K562 (cell line): ENCODE data around the gene DNAJC11. TPM values are rescaled to one million over a fixed set of nuclear protein-coding genes. Genes with fewer than 3 reads are reported as not detected.
A peak's percentile ranks its signal among the peaks of the same experiment; 100 is the strongest.

Experiments used
- HDGF ChIP-seq: fragments of 450-650 bp; IDR thresholded peaks from 2 replicates; pipeline ENCODE4 v1.6.1; 2016
- polyA plus RNA-seq, 8 experiments: library from polyadenylated mRNA; depleted of rRNA in 4 of 8; stranded (reverse) in 5 of 8; unstranded in 3 of 8; fragments of >200 nt; fragmentation: Nextera tagmentation in 2 of 8; fragmentation: Illumina TruSeq in 1 of 8; extraction: Ambion mirVana in 2 of 8; extraction: Trizol in 1 of 8; gene quantifications; 2 replicates each; pipeline versions ENCODE4 v1.2.1 to v1.2.3, GENCODE V29; 2011 to 2014; ENCODE audit warnings: inconsistent platforms in 1 of 8, missing spikeins in 1 of 8
- total RNA-seq, 7 experiments: library from RNA; depleted of rRNA in 6 of 7; stranded (reverse); fragments of >200 nt in 6 of 7; fragmentation: Illumina TruSeq in 2 of 7; extraction: Trizol in 2 of 7; gene quantifications; 2 replicates each; pipeline versions ENCODE4 v1.2.1 to v1.2.3, GENCODE V29; 2011 to 2021; ENCODE audit warnings: low replicate concordance in 1 of 7
- TF ChIP-seq, protein P1 (sequence below), 3 experiments: fragments of 200-800 bp in 1 of 3; fragments of 250-450 bp in 1 of 3; fragments of 450-650 bp in 1 of 3; sonication (Bioruptor Pico) in 1 of 3; sonication (Bioruptor generic) in 1 of 3; formaldehyde crosslinking in 1 of 3; IDR thresholded peaks; 2 replicates each; pipeline versions ENCODE4 v1.6.1 to v1.8.0; 2016 to 2022; ENCODE audit warnings: mild to moderate bottlenecking in 2 of 3, missing genetic modification characterization in 2 of 3, missing compliant biosample characterization in 1 of 3, moderate library complexity in 1 of 3
- TF ChIP-seq, protein P2 (sequence below): fragments of 250-450 bp; sonication (Bioruptor Pico); IDR thresholded peaks from 2 replicates; pipeline ENCODE4 v1.8.0; 2021; ENCODE audit warnings: borderline replicate concordance, mild to moderate bottlenecking, moderate library complexity; ENCODE audit not compliant: poor library complexity, severe bottlenecking
- TF ChIP-seq, protein P3 (sequence below): fragments of 450-650 bp; IDR thresholded peaks from 2 replicates; pipeline ENCODE4 v1.6.1; 2017; ENCODE audit warnings: antibody characterized with exemption, mild to moderate bottlenecking
- TF ChIP-seq, protein P4 (sequence below): sonication (generic); formaldehyde crosslinking; IDR thresholded peaks from 2 replicates; pipeline ENCODE4 v1.9.0; 2022; ENCODE audit warnings: mild to moderate bottlenecking, missing genetic modification reagents
- TF ChIP-seq, protein P5 (sequence below): fragments of 200-800 bp; sonication (Bioruptor generic); IDR thresholded peaks from 2 replicates; pipeline ENCODE4 v1.6.1; 2017; ENCODE audit warnings: missing genetic modification characterization, missing compliant biosample characterization

DNAJC11 gene
- total and polyA plus RNA-seq, 9 of the 15 experiments (the other 6 are each of a cell fraction or from before 2014, with no cell fraction given), result 14.1 to 123 (median 76.6) TPM

GRCh38 chr1:6613361-6614018, 88.1 kb downstream of the DNAJC11 start, which contains the start of gene PHF13 (continued):
- TF ChIP-seq, protein P1, sequence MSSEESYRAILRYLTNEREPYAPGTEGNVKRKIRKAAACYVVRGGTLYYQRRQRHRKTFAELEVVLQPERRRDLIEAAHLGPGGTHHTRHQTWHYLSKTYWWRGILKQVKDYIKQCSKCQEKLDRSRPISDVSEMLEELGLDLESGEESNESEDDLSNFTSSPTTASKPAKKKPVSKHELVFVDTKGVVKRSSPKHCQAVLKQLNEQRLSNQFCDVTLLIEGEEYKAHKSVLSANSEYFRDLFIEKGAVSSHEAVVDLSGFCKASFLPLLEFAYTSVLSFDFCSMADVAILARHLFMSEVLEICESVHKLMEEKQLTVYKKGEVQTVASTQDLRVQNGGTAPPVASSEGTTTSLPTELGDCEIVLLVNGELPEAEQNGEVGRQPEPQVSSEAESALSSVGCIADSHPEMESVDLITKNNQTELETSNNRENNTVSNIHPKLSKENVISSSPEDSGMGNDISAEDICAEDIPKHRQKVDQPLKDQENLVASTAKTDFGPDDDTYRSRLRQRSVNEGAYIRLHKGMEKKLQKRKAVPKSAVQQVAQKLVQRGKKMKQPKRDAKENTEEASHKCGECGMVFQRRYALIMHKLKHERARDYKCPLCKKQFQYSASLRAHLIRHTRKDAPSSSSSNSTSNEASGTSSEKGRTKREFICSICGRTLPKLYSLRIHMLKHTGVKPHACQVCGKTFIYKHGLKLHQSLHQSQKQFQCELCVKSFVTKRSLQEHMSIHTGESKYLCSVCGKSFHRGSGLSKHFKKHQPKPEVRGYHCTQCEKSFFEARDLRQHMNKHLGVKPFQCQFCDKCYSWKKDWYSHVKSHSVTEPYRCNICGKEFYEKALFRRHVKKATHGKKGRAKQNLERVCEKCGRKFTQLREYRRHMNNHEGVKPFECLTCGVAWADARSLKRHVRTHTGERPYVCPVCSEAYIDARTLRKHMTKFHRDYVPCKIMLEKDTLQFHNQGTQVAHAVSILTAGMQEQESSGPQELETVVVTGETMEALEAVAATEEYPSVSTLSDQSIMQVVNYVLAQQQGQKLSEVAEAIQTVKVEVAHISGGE (CRISPR knock-in tag; IDR thresholded peaks at IDR 0.05), result peak in 1 of 3 experiments; percentile 76; a peak in 2 of 6 replicates
- TF ChIP-seq, protein P2, sequence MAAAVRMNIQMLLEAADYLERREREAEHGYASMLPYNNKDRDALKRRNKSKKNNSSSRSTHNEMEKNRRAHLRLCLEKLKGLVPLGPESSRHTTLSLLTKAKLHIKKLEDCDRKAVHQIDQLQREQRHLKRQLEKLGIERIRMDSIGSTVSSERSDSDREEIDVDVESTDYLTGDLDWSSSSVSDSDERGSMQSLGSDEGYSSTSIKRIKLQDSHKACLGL, result no peak
- TF ChIP-seq, protein P3, sequence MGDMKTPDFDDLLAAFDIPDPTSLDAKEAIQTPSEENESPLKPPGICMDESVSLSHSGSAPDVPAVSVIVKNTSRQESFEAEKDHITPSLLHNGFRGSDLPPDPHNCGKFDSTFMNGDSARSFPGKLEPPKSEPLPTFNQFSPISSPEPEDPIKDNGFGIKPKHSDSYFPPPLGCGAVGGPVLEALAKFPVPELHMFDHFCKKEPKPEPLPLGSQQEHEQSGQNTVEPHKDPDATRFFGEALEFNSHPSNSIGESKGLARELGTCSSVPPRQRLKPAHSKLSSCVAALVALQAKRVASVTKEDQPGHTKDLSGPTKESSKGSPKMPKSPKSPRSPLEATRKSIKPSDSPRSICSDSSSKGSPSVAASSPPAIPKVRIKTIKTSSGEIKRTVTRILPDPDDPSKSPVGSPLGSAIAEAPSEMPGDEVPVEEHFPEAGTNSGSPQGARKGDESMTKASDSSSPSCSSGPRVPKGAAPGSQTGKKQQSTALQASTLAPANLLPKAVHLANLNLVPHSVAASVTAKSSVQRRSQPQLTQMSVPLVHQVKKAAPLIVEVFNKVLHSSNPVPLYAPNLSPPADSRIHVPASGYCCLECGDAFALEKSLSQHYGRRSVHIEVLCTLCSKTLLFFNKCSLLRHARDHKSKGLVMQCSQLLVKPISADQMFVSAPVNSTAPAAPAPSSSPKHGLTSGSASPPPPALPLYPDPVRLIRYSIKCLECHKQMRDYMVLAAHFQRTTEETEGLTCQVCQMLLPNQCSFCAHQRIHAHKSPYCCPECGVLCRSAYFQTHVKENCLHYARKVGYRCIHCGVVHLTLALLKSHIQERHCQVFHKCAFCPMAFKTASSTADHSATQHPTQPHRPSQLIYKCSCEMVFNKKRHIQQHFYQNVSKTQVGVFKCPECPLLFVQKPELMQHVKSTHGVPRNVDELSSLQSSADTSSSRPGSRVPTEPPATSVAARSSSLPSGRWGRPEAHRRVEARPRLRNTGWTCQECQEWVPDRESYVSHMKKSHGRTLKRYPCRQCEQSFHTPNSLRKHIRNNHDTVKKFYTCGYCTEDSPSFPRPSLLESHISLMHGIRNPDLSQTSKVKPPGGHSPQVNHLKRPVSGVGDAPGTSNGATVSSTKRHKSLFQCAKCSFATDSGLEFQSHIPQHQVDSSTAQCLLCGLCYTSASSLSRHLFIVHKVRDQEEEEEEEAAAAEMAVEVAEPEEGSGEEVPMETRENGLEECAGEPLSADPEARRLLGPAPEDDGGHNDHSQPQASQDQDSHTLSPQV, result peak; percentile 82; the same call in 1 of the 2 replicates
- TF ChIP-seq, protein P4, sequence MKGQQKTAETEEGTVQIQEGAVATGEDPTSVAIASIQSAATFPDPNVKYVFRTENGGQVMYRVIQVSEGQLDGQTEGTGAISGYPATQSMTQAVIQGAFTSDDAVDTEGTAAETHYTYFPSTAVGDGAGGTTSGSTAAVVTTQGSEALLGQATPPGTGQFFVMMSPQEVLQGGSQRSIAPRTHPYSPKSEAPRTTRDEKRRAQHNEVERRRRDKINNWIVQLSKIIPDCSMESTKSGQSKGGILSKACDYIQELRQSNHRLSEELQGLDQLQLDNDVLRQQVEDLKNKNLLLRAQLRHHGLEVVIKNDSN (CRISPR knock-in tag), result 0 out of 2 replicates have a peak, but pooled peaks have one; percentile 13
- TF ChIP-seq, protein P5, sequence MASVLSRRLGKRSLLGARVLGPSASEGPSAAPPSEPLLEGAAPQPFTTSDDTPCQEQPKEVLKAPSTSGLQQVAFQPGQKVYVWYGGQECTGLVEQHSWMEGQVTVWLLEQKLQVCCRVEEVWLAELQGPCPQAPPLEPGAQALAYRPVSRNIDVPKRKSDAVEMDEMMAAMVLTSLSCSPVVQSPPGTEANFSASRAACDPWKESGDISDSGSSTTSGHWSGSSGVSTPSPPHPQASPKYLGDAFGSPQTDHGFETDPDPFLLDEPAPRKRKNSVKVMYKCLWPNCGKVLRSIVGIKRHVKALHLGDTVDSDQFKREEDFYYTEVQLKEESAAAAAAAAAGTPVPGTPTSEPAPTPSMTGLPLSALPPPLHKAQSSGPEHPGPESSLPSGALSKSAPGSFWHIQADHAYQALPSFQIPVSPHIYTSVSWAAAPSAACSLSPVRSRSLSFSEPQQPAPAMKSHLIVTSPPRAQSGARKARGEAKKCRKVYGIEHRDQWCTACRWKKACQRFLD (CRISPR knock-in tag), result peak; percentile 95
- TF ChIP-seq HDGF, result no peak
